Measurements from ENCODE around the gene MOGAT1. TPM values are rescaled to one million over a fixed set of nuclear protein-coding genes. Genes with fewer than 3 reads are reported as not detected.

Gene MOGAT1
- total RNA-seq, 1 experiment from 2014 or later = 0.22 TPM

DNA sequence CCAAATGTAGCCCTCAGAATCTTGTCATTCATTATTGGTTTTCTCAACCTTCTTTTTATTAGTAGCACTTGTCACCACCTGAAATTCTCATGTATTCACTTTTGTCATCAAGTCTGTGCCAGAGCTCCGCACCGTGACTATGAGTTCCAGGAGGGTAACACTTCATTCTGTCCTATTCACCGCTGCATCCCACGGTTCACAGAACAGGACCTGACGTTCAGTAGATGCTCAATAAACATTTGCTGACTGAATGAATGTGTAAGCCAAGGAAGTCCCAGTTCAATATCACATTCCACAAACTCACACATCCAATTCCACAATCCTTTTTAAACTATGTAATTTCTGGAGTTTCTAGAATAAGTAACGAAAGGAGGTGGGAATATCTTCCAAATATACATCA lies 65.5 kb downstream of the MOGAT1 start:
- Histone ChIP-seq H3K36me3 (ENCODE audit: control insufficient read depth in 1 of 2, insufficient read depth in 2 of 2, low read length in 2 of 2) (no peaks in the 10 kb centered on the region), H3K4me3 (replicated peaks in 1 of 2; ENCODE audit: low read depth in 1 of 2, low read length in 2 of 2) (no peak overlapping the region), H3K9ac (ENCODE audit: low read length) (no peak overlapping the region), H2AFZ (ENCODE audit: low read depth, low read length, poor library complexity, severe bottlenecking) (no peak overlapping the region), H4K20me1 (ENCODE audit: insufficient read depth) (no peaks in the 10 kb centered on the region), H3K27ac (ENCODE audit: low read depth, low read length) (no peak overlapping the region), H3K9me2 (ENCODE audit: insufficient read depth) (no peaks in the 10 kb centered on the region), H3K27me3 (ENCODE audit: insufficient read depth, low read length) (no peaks in the 10 kb centered on the region), H3K9me3 (ENCODE audit: control insufficient read depth in 1 of 2, insufficient read depth in 1 of 2, low read depth in 1 of 2, low read length in 2 of 2) (no peaks in the 10 kb centered on the region), H3K4me2 (ENCODE audit: low read length) (no peak overlapping the region), H3K4me1 (ENCODE audit: control insufficient read depth in 1 of 2, insufficient read depth in 2 of 2, low read length in 2 of 2) (peaks cover 0 to 10% of the 10 kb centered on the region in 2 experiments; a peak in 2 of 4 replicates), H3K79me2 (ENCODE audit: insufficient read depth, low read length) (no peaks in the 10 kb centered on the region)
- DNase-seq (ENCODE audit: low read depth, low spot score) (no peak), ATAC-seq (no peak)
- CTCF ChIA-PET = no interaction called here
- no TSS peak for BruUV-seq (replicated peaks)
- RAD21 ChIA-PET (ENCODE audit: low non-redundant PET in 1 of 2, low total read pairs in 2 of 2, uncharacterized antibody in 2 of 2, unreplicated experiment in 2 of 2) = no interaction called here
- POLR2A ChIA-PET = no interaction called here
- intact Hi-C loops (cut with micrococcal nuclease) = no loop called here
- TF ChIP-seq POLR2AphosphoS5 (IDR thresholded peaks at IDR 0.05; ENCODE audit: low read depth, low read length) = no peak
- TF ChIP-seq, protein P1, sequence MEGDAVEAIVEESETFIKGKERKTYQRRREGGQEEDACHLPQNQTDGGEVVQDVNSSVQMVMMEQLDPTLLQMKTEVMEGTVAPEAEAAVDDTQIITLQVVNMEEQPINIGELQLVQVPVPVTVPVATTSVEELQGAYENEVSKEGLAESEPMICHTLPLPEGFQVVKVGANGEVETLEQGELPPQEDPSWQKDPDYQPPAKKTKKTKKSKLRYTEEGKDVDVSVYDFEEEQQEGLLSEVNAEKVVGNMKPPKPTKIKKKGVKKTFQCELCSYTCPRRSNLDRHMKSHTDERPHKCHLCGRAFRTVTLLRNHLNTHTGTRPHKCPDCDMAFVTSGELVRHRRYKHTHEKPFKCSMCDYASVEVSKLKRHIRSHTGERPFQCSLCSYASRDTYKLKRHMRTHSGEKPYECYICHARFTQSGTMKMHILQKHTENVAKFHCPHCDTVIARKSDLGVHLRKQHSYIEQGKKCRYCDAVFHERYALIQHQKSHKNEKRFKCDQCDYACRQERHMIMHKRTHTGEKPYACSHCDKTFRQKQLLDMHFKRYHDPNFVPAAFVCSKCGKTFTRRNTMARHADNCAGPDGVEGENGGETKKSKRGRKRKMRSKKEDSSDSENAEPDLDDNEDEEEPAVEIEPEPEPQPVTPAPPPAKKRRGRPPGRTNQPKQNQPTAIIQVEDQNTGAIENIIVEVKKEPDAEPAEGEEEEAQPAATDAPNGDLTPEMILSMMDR (IDR thresholded peaks at IDR 0.05 in 2 of 3, conservative IDR thresholded peaks at IDR 0.05 in 1 of 3; ENCODE audit: borderline replicate concordance in 1 of 3, insufficient read depth in 1 of 3, low read depth in 2 of 3, low read length in 2 of 3) = no peak
- no peak for TF ChIP-seq CEBPB (IDR thresholded peaks at IDR 0.05; ENCODE audit: low read depth)
- no peak for TF ChIP-seq ZNF274 (IDR thresholded peaks at IDR 0.05; ENCODE audit: low read depth, low read length)

DNA sequence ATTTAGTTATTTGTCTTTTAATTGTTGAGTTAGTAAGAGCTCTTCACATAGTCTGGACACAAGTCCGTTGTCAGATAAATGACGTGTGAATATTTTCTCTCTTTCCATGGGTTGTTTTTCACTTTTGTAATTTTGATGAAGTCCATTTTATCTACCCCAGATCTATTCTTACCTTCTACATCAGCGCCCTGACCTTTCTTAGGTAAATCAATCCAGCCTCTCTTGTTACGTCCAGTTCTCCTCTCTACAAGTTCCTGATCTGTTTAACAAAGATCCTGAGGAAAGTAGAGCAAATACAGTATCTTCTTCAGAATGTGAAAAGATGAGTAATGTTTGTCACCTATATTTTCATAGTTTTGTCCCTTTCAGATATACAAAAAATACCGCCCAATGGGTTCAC lies 66.9 kb downstream of the MOGAT1 start:
- no peaks in the 10 kb centered on the region for H4K20me1 ChIP-seq (ENCODE audit: insufficient read depth)
- no peak for DNase-seq (ENCODE audit: low read depth, low spot score)
- ChIA-PET POLR2A (no interaction called here), CTCF (interaction anchor here (1.8 kb wide), 1 partner anchor 165 kb away, joined by 3 read pairs; no protein-coding TSS in a partner anchor), RAD21 (ENCODE audit: low non-redundant PET in 1 of 2, low total read pairs in 2 of 2, uncharacterized antibody in 2 of 2, unreplicated experiment in 2 of 2) (no interaction called here)
- H3K4me3 ChIP-seq (replicated peaks in 1 of 2; ENCODE audit: low read depth in 1 of 2, low read length in 2 of 2) = no peak overlapping the region
- no peaks in the 10 kb centered on the region for H3K79me2 ChIP-seq (ENCODE audit: insufficient read depth, low read length)
- H3K4me2 ChIP-seq (ENCODE audit: low read length) = no peak overlapping the region
- intact Hi-C loops (cut with micrococcal nuclease) = no loop called here
- no peaks in the 10 kb centered on the region for H3K9me2 ChIP-seq (ENCODE audit: insufficient read depth)
- H3K9ac ChIP-seq (ENCODE audit: low read length) = no peak overlapping the region
- TF ChIP-seq SP1 (IDR thresholded peaks at IDR 0.05; ENCODE audit: low read depth) (no peak), JUND (IDR thresholded peaks at IDR 0.05) (no peak), YY1 (IDR thresholded peaks at IDR 0.05; ENCODE audit: extremely low read depth, insufficient replicate concordance, low read depth, low read length) (no peak)
- TF ChIP-seq, protein P2, sequence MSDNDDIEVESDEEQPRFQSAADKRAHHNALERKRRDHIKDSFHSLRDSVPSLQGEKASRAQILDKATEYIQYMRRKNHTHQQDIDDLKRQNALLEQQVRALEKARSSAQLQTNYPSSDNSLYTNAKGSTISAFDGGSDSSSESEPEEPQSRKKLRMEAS (IDR thresholded peaks at IDR 0.05) = no peak
- no peak overlapping the region for H3K27ac ChIP-seq (ENCODE audit: low read depth, low read length)
- ATAC-seq = no peak
- H3K4me1 ChIP-seq (ENCODE audit: control insufficient read depth in 1 of 2, insufficient read depth in 2 of 2, low read length in 2 of 2) = peaks cover 0 to 10% of the 10 kb centered on the region in 2 experiments; a peak in 2 of 4 replicates
- no peaks in the 10 kb centered on the region for H3K36me3 ChIP-seq (ENCODE audit: control insufficient read depth in 1 of 2, insufficient read depth in 2 of 2, low read length in 2 of 2)
- no peaks in the 10 kb centered on the region for H3K27me3 ChIP-seq (ENCODE audit: insufficient read depth, low read length)
- no TSS peak for BruUV-seq (replicated peaks)
- no peaks in the 10 kb centered on the region for H3K9me3 ChIP-seq (ENCODE audit: control insufficient read depth in 1 of 2, insufficient read depth in 1 of 2, low read depth in 1 of 2, low read length in 2 of 2)
- H2AFZ ChIP-seq (ENCODE audit: low read depth, low read length, poor library complexity, severe bottlenecking) = no peak overlapping the region

Measured in HCT116 (cell line).